H1 (cell line): ENCODE data around the gene SLC24A4. TPM values are rescaled to one million over a fixed set of nuclear protein-coding genes. Genes with fewer than 3 reads are reported as not detected.

Experiments used
- CTCF ChIA-PET: fragments of 300-600 bp; sonication (Branson Sonifier 250); formaldehyde crosslinking; loops from one replicate; lab custom pipeline; 2021; ENCODE audit not compliant: partially characterized antibody; lab: Charles Lee
- POLR2A ChIA-PET: fragments of 300-600 bp; sonication (Branson Sonifier 250); formaldehyde crosslinking; loops from one replicate; lab custom pipeline; 2021; ENCODE audit warnings: inconsistent platforms; ENCODE audit not compliant: partially characterized antibody; lab: Charles Lee
- DNase-seq, 2 experiments: peaks; one replicate each; pipeline versions ENCODE4 v3.0.0 to v3.0.0-alpha.2; 2010 to 2022; ENCODE audit warnings: low spot score in 2 of 2, low read depth in 1 of 2, mixed read lengths in 1 of 2
- FAIRE-seq: peaks from 2 replicates; lab custom pipeline; 2011; peaks lifted over from hg19 to GRCh38; lab: Jason Lieb, UNC
- H2AFZ ChIP-seq: 2 replicates; pipeline ENCODE4 v1.8.1; 2012; ENCODE audit warnings: low read length, inconsistent platforms
- H2AK5ac ChIP-seq: 2 replicates; pipeline ENCODE4 v1.6.1; 2013; ENCODE audit warnings: low read depth, low read length
- H2BK120ac ChIP-seq: replicated peaks from 2 replicates; pipeline ENCODE3; 2013; ENCODE audit warnings: low read depth, low read length, inconsistent platforms
- H2BK12ac ChIP-seq: 2 replicates; pipeline ENCODE4 v1.6.1; 2013; ENCODE audit warnings: low read depth, low read length
- H2BK15ac ChIP-seq: 2 replicates; pipeline ENCODE4 v1.6.1; 2013; ENCODE audit warnings: low read length
- H2BK20ac ChIP-seq: 2 replicates; pipeline ENCODE4 v1.6.1; 2013; ENCODE audit warnings: low read length
- H2BK5ac ChIP-seq: 2 replicates; pipeline ENCODE4 v1.6.1; 2013; ENCODE audit warnings: low read depth, low read length
- H3K14ac ChIP-seq: 2 replicates; pipeline ENCODE4 v1.6.1; 2013; ENCODE audit warnings: inconsistent platforms; ENCODE audit not compliant: insufficient read length
- H3K18ac ChIP-seq: 2 replicates; pipeline ENCODE4 v1.6.1; 2013; ENCODE audit warnings: low read length; ENCODE audit errors: extremely low read depth
- H3K23ac ChIP-seq: 2 replicates; pipeline ENCODE4 v1.6.1; 2013; ENCODE audit warnings: inconsistent platforms; ENCODE audit not compliant: insufficient read length
- H3K23me2 ChIP-seq: 2 replicates; pipeline ENCODE4 v1.6.1; 2013; ENCODE audit warnings: low read depth, low read length
- H3K27ac ChIP-seq: 2 replicates; pipeline ENCODE4 v1.6.1; 2011; ENCODE audit warnings: low read depth, low read length, inconsistent platforms
- H3K27me3 ChIP-seq, 4 experiments: replicated peaks in 1 of 4; 1 replicate in 1 of 4; 2 replicates in 3 of 4; pipeline versions ENCODE4 v1.6.1 to v1.8.1; 2011 to 2013; ENCODE audit warnings: low read length in 3 of 4, mild to moderate bottlenecking in 3 of 4, inconsistent platforms in 2 of 4, mixed read lengths in 2 of 4, moderate library complexity in 1 of 4; ENCODE audit not compliant: control insufficient read depth in 3 of 4, insufficient read depth in 3 of 4; ENCODE audit errors: extremely low read depth in 1 of 4
- H3K36me3 ChIP-seq, 4 experiments: 2 replicates each; pipeline versions ENCODE4 v1.6.1 to v1.8.1; 2011 to 2013; ENCODE audit warnings: mild to moderate bottlenecking in 4 of 4, low read length in 3 of 4, moderate library complexity in 2 of 4, control low read depth in 1 of 4, inconsistent platforms in 1 of 4; ENCODE audit not compliant: insufficient read depth in 4 of 4, control insufficient read depth in 2 of 4
- H3K4ac ChIP-seq: replicated peaks from 2 replicates; pipeline ENCODE3; 2013; ENCODE audit warnings: low read length, low read depth, mixed read lengths, inconsistent platforms; ENCODE audit not compliant: insufficient read length
- H3K4me1 ChIP-seq, 4 experiments: replicated peaks in 1 of 4; 1 replicate in 1 of 4; 2 replicates in 3 of 4; pipeline versions ENCODE4 v1.6.1 to v1.8.1; 2011 to 2013; ENCODE audit warnings: low read length in 3 of 4, inconsistent platforms in 2 of 4, mixed read lengths in 1 of 4; ENCODE audit not compliant: insufficient read depth in 4 of 4, control insufficient read depth in 3 of 4
- H3K4me2 ChIP-seq, 2 experiments: 2 replicates each; pipeline versions ENCODE4 v1.6.1 to v1.8.1; 2011 to 2013; ENCODE audit warnings: low read depth in 2 of 2, low read length in 2 of 2, control low read depth in 1 of 2, inconsistent platforms in 1 of 2, mild to moderate bottlenecking in 1 of 2; ENCODE audit not compliant: insufficient read depth in 1 of 2
- H3K4me3 ChIP-seq, 4 experiments: fragments of 200-600, 300-600 bp in 1 of 4; sonication (generic), shearing (Covaris generic), sonication (Bioruptor Twin) in 1 of 4; 2 replicates each; pipeline versions ENCODE4 v1.5.1 to v1.8.1; 2011 to 2016; ENCODE audit warnings: low read length in 4 of 4, low read depth in 3 of 4, control low read depth in 2 of 4, inconsistent platforms in 2 of 4, mild to moderate bottlenecking in 2 of 4, mixed read lengths in 1 of 4, moderate library complexity in 1 of 4; ENCODE audit not compliant: insufficient read depth in 2 of 4; ENCODE audit errors: extremely low read depth in 1 of 4
- H3K56ac ChIP-seq: replicated peaks from 2 replicates; pipeline ENCODE3; 2013; ENCODE audit warnings: low read depth, mild to moderate bottlenecking, mixed read lengths, low read length, inconsistent platforms; ENCODE audit not compliant: insufficient read length
- H3K79me1 ChIP-seq: 2 replicates; pipeline ENCODE4 v1.6.1; 2013; ENCODE audit warnings: low read depth, low read length, control low read depth
- H3K79me2 ChIP-seq, 2 experiments: 2 replicates each; pipeline versions ENCODE4 v1.6.1 to v1.8.1; 2012 to 2013; ENCODE audit warnings: low read length in 2 of 2, mild to moderate bottlenecking in 2 of 2, inconsistent platforms in 1 of 2; ENCODE audit not compliant: insufficient read depth in 2 of 2, control insufficient read depth in 1 of 2
- H3K9ac ChIP-seq, 4 experiments: replicated peaks in 1 of 4; 1 replicate in 1 of 4; 2 replicates in 3 of 4; pipeline versions ENCODE4 v1.6.1 to v1.8.1; 2011 to 2013; ENCODE audit warnings: low read depth in 3 of 4, low read length in 3 of 4, control low read depth in 2 of 4, mild to moderate bottlenecking in 2 of 4, moderate library complexity in 2 of 4, inconsistent platforms in 1 of 4; ENCODE audit errors: extremely low read depth in 1 of 4
- H3K9me3 ChIP-seq, 2 experiments: 2 replicates each; pipeline versions ENCODE4 v1.6.1 to v1.8.1; 2012 to 2013; ENCODE audit warnings: mild to moderate bottlenecking in 2 of 2, moderate library complexity in 2 of 2, control low read depth in 1 of 2, inconsistent platforms in 1 of 2, low read depth in 1 of 2, low read length in 1 of 2, mixed read lengths in 1 of 2; ENCODE audit not compliant: insufficient read depth in 2 of 2
- H4K20me1 ChIP-seq, 2 experiments: replicated peaks in 1 of 2; 2 replicates each; pipeline versions ENCODE3 to v1.8.1; 2011 to 2013; ENCODE audit warnings: inconsistent platforms in 2 of 2, low read length in 2 of 2, mild to moderate bottlenecking in 1 of 2; ENCODE audit not compliant: insufficient read depth in 2 of 2, control insufficient read depth in 1 of 2
- H4K5ac ChIP-seq: 2 replicates; pipeline ENCODE4 v1.6.1; 2013; ENCODE audit warnings: low read length, low read depth, mixed read lengths, inconsistent platforms; ENCODE audit not compliant: insufficient read length
- H4K8ac ChIP-seq: 2 replicates; pipeline ENCODE4 v1.8.0; 2013; ENCODE audit warnings: mild to moderate bottlenecking, moderate library complexity, low read length, inconsistent platforms; ENCODE audit not compliant: insufficient read depth; ENCODE audit errors: extremely low read depth
- H4K91ac ChIP-seq: replicated peaks from 2 replicates; pipeline ENCODE3; 2013; ENCODE audit warnings: low read length, mixed read lengths, inconsistent platforms; ENCODE audit not compliant: insufficient read length
- BCL11A ChIP-seq, 2 experiments: IDR thresholded peaks; one replicate each; pipeline ENCODE4 v1.6.1; 2011; ENCODE audit warnings: low read depth in 2 of 2, low read length in 2 of 2, mild to moderate bottlenecking in 2 of 2
- CBX5 ChIP-seq: fragments of 300-800, 300-1000 bp; sonication (generic); IDR thresholded peaks from 2 replicates; pipeline ENCODE4 v1.7.1; 2016; ENCODE audit warnings: antibody characterized with exemption, low read length, low read depth
- CBX8 ChIP-seq: fragments of 300-800, 300-1000 bp; sonication (generic); IDR thresholded peaks from 2 replicates; pipeline ENCODE4 v1.7.1; 2016; ENCODE audit warnings: low read depth, low read length, borderline replicate concordance
- CREB1 ChIP-seq: IDR thresholded peaks from 2 replicates; pipeline ENCODE4 v1.6.1; 2012; ENCODE audit warnings: inconsistent platforms
- GTF2F1 ChIP-seq: IDR thresholded peaks from 2 replicates; pipeline ENCODE4 v1.6.1; 2012; ENCODE audit warnings: low read depth, low read length, improper control_type of control experiment, borderline replicate concordance
- POLR2A ChIP-seq, 2 experiments: IDR thresholded peaks; 1 replicate in 1 of 2; 2 replicates in 1 of 2; pipeline ENCODE4 v1.6.1; 2011; ENCODE audit warnings: low read depth in 2 of 2, low read length in 2 of 2, mild to moderate bottlenecking in 2 of 2; ENCODE audit errors: control extremely low read depth in 1 of 2
- RBBP5 ChIP-seq: IDR thresholded peaks from 2 replicates; pipeline ENCODE4 v1.7.1; 2012; ENCODE audit warnings: low read depth, mild to moderate bottlenecking, inconsistent platforms, low read length, moderate library complexity, borderline replicate concordance
- SIRT6 ChIP-seq: IDR thresholded peaks from one replicate; pipeline ENCODE4 v1.7.1; 2012; ENCODE audit warnings: low read length, inconsistent platforms
- SP1 ChIP-seq: IDR thresholded peaks from 2 replicates; pipeline ENCODE4 v1.6.1; 2011; ENCODE audit warnings: low read depth, low read length
- SRF ChIP-seq: IDR thresholded peaks from 2 replicates; pipeline ENCODE4 v1.6.1; 2011; ENCODE audit warnings: mild to moderate bottlenecking, low read depth, low read length, moderate library complexity
- SUZ12 ChIP-seq: fragments of 200-600 bp; sonication (generic); IDR thresholded peaks from 2 replicates; pipeline ENCODE4 v1.6.1; 2012; ENCODE audit warnings: mild to moderate bottlenecking, inconsistent platforms, low read length, moderate library complexity, mixed read lengths
- WGBS, 2 experiments: shearing (Covaris generic) in 1 of 2; methylation state at CpG; one replicate each; pipeline versions ENCODE4 v1.1.6 to v1.1.7; 2013 to 2015; ENCODE audit warnings: low lambda C conversion rate in 2 of 2, mixed read lengths in 2 of 2, inconsistent platforms in 1 of 2, low coverage in 1 of 2, missing lambda C conversion rate in 1 of 2; ENCODE audit not compliant: insufficient replicate concordance in 2 of 2, insufficient coverage in 1 of 2, insufficient read length in 1 of 2; ENCODE audit errors: extremely low coverage in 1 of 2, missing lambda C conversion rate in 1 of 2; 5-methylcytosine and 5-hydroxymethylcytosine counted together
- polyA plus RNA-seq, 7 experiments: library from polyadenylated mRNA; depleted of rRNA in 3 of 7; stranded (reverse) in 5 of 7; unstranded in 2 of 7; fragments of >200 nt in 5 of 7; fragments of 200-250 nt in 2 of 7; gene quantifications; 1 replicate in 5 of 7; 2 replicates in 1 of 7; 4 replicates in 1 of 7; pipeline versions ENCODE4 v1.2.1 to v1.2.3, GENCODE V29; 2011 to 2013; ENCODE audit warnings: missing spikeins in 2 of 7, mixed read lengths in 2 of 7
- total RNA-seq: library from RNA; stranded (reverse); fragmentation: NEBNext Ultra II Directional; extraction: Animal tissue kit (Norgen Biotek cat#: 25700); gene quantifications from 2 replicates; pipeline ENCODE4 v1.2.1, GENCODE V29; 2021
- TF ChIP-seq, protein P1 (sequence below): IDR thresholded peaks from 2 replicates; pipeline ENCODE4 v1.6.1; 2012; ENCODE audit warnings: inconsistent platforms
- TF ChIP-seq, protein P2 (sequence below): IDR thresholded peaks from 2 replicates; pipeline ENCODE4 v1.6.1; 2011; ENCODE audit warnings: low read length, improper control_type of control experiment
- TF ChIP-seq, protein P3 (sequence below): IDR thresholded peaks from 2 replicates; pipeline ENCODE4 v1.6.1; 2011; ENCODE audit warnings: low read depth, mild to moderate bottlenecking, low read length; ENCODE audit not compliant: insufficient read depth

Gene SLC24A4
- total and polyA plus RNA-seq, 2 of the 8 experiments (the other 6 are each of a cell fraction or from before 2014, with no cell fraction given) = 0.27 to 0.89 TPM

DNA sequence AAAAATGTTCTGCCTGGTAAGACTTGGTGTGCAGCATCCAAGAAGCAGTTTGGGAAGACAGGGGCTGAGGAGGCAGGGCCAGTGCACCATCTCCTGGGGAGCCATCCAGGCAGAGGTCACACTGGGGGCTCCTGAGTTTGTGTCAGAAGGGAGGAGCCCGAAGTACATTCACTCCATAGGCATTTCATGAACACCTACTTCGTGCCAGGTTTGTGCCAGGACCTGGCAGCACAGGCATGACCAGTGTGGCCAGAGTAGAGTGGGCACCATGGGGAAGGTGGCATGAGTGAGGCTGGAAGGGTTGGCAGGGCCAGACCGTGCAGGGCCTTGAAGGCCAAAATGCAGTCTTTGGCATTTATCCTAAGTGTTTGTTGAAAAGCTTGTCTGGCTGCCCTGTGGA lies 104.1 kb downstream of the SLC24A4 start:
- Histone ChIP-seq H3K23me2 (no peaks in the 10 kb centered on the region), H3K4ac (no peak overlapping the region), H3K4me1 (no peaks in the 10 kb centered on the region), H3K18ac (no peak overlapping the region), H2BK120ac (no peak overlapping the region), H2BK20ac (no peak overlapping the region), H3K9me3 (peaks cover 0 to 3% of the 10 kb centered on the region in 2 experiments; a peak in 1 of 4 replicates), H2AK5ac (no peak overlapping the region), H4K5ac (no peak overlapping the region), H3K56ac (no peak overlapping the region), H3K9ac (no peak overlapping the region), H3K79me1 (no peaks in the 10 kb centered on the region), H3K79me2 (no peaks in the 10 kb centered on the region), H4K8ac (no peak overlapping the region), H4K20me1 (no peaks in the 10 kb centered on the region), H3K27ac (no peak overlapping the region), H2AFZ (no peak overlapping the region), H2BK12ac (no peak overlapping the region), H3K36me3 (no peaks in the 10 kb centered on the region), H3K14ac (no peak overlapping the region), H4K91ac (no peak overlapping the region), H3K23ac (no peak overlapping the region), H3K27me3 (no peaks in the 10 kb centered on the region), H3K4me2 (no peak overlapping the region), H2BK15ac (no peak overlapping the region), H2BK5ac (no peak overlapping the region), H3K4me3 (no peak overlapping the region)
- ChIA-PET CTCF (interaction anchor here (0.7 kb wide), 1 partner anchor 99 kb away, joined by 3 read pairs; no protein-coding TSS in a partner anchor), POLR2A (no interaction called here)
- WGBS, 2 experiments = 93% methylated on average over 3 of the region's 3 CpGs; no CpG with 5 or more reads in 1 of the 2 experiments
- no peak for DNase-seq
- no peak for FAIRE-seq
- TF ChIP-seq CBX8 (no peak), BCL11A (IDR thresholded peaks at IDR 0.05; ENCODE audit: low read depth in 2 of 2, low read length in 2 of 2) (no peak), SIRT6 (no peak), CREB1 (no peak), SRF (no peak), CBX5 (no peak), GTF2F1 (no peak), RBBP5 (no peak), POLR2A (IDR thresholded peaks at IDR 0.05; ENCODE audit: control extremely low read depth in 1 of 2, low read depth in 2 of 2, low read length in 2 of 2) (no peak), SP1 (no peak), SUZ12 (no peak)
- TF ChIP-seq, protein P1, sequence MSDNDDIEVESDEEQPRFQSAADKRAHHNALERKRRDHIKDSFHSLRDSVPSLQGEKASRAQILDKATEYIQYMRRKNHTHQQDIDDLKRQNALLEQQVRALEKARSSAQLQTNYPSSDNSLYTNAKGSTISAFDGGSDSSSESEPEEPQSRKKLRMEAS = no peak
- TF ChIP-seq, protein P2, sequence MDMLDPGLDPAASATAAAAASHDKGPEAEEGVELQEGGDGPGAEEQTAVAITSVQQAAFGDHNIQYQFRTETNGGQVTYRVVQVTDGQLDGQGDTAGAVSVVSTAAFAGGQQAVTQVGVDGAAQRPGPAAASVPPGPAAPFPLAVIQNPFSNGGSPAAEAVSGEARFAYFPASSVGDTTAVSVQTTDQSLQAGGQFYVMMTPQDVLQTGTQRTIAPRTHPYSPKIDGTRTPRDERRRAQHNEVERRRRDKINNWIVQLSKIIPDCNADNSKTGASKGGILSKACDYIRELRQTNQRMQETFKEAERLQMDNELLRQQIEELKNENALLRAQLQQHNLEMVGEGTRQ = no peak
- TF ChIP-seq, protein P3, sequence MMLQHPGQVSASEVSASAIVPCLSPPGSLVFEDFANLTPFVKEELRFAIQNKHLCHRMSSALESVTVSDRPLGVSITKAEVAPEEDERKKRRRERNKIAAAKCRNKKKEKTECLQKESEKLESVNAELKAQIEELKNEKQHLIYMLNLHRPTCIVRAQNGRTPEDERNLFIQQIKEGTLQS = no peak
